ENCODE data around the gene HOXA7. TPM values are rescaled to one million over a fixed set of nuclear protein-coding genes. Genes with fewer than 3 reads are reported as not detected.

The HOXA7 gene
- total RNA-seq, 1 experiment from 2014 or later = 21.7 TPM

DNA sequence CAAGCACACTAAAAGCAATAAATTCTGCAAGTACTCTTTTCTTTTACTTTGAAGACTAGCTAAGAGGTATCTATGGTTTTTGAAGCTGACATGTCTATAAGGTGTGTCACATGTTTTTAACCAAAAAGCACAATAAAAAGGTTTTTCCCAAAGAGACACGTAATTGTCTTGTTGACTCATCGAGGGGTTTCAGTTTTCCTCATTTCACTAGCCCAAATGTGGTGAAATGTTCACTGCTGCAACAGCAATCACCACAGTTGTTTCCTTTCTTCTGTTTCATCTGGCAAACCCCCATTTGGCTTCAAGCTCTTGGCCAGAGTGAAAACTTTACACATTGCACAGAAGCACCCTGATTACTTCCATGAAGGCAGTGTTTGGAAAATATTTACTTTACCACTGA lies 22.1 kb downstream of the HOXA7 start:
- DNase-seq (ENCODE audit: low read depth) = peak; percentile 95

DNA sequence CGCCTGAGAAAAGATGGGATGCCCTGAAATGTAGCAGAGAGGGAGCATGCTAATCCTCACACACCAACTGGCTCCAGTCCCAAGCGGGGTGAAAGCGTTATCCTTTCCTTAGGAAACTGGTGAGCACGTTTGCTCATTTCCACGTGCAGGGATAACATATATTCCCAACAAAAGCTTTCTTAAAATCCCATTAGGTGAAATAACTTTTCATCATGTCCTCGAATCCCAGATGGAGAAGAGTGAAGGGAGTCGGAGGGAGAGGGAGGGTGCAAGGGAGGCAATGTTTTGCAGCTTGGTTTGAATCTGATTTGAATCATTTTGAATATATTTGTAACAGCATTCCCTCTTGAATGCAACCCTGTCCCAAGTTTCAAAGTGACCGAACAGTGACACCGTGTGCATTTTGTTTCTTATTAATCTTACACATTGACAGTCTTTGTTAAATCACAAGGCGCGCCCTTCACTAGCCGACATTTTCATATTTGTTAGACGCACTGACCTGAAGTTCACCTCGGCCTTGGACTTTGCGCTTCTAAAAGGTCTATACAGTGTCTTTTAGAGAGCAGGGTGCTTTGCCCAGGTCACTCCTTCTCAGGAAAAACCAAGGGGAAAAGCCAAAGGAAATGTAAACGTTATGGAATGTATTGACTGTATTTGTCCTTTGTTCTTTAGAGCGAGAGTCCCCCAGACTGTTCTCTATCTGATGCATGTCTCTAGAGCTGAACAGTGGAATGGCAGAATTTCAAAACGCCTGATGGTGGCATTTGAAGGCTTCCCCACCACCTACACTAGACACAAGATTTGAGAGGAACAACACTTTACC lies 22.9 kb downstream of the HOXA7 start:
- DNase-seq (ENCODE audit: low read depth) = no peak

DNA sequence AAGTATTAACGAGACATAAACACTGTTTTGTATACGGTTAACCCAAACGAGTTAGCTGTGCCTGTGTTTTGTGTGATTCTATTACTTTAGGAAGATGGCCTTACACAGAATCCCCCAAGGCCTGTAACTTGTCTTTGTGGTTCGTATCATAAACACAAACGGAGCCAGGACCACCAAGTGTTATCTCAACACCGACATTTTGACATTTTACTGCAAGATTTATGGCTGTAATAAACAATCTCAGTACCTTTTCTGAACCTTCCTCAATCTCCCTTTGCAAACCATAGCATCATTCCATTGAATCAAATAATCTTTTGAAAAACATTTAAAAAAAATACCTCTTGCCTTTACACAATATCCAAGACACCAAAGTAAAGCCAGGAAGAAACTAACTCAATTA lies 23.5 kb downstream of the HOXA7 start:
- no peak for DNase-seq (ENCODE audit: low read depth)

DNA sequence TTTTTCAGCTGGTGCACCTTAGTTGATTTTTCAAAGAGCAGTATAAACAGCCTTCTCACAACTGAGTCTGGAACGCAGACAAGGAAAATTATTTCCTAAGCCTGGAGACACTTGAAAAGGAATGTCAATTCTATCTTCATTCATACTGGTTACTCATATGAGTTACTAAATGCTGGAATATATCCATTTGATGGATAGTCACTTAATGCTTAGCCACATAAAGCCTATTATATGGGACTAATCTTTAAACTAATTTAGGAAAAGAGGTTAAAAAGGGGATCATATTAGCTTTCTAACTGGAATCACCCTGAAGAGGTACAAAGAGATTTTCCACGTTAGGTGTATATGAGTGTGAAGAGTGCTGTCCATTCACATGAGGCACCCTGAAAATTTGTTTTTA lies 24.3 kb downstream of the HOXA7 start:
- DNase-seq (ENCODE audit: low read depth) = no peak

DNA sequence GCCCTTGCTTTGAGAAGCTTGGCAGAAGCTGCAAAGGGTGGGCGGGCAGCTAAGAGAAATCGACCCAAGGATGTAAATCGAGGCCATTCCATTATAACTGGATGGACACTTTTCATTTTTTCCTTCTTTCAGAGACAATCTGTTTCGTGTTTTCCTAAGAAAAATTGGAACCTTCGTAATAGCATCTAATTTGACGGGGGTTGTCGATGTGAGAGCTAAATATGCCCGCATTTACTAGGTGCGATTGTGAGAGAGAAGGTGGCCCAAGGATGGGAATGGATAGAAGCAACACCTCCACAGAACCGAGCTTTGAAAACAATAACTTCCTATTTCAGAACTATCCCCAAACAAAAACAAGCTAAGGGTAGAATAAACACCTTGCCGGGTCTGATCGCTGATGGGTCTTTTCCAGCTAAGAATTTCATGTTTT lies 25.1 kb downstream of the HOXA7 start:
- no peak for DNase-seq (ENCODE audit: low read depth)

DNA sequence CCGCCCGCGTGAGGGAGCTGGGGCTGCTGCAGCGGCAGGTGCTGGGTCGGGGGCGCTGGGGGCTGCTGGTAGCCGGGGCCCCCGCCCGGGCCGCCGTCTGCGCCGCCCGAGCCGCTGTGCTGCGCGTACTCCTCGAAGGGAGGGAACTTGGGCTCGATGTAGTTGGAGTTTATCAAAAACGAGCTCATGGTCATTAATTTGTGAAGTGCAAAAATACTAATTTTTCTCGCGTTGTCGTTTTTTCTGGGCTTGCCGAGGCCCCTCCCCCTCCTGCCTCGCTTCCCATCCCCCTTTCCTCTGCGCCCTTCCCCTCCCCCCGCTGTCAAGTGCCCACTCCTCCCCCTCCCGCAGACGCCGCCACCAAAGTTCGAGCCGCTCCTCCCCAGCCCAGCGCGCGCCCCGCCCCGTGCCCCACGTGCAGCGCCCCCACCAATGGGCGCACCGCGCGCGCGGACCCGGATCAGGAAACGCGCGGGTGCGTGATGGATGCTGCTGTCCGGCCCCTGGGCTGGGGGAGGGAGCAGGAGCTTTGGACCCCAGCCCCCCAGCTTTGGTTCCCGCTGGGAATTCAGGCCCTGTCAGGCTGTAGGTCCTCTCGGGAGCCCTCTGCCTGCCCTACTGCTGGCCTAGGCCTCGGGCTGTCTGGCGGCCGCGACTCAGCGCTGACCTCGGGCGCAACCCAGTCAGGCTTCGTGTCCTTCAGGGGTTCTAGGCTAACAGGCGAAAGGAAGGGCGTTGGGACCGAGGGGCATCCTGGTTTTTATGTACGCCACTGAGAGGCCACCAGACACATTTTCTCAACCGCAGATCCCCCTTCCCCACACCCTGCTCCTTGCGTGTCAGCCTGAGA lies 25.7 kb downstream of the HOXA7 start, which contains the start of gene HOXA4:
Gene HOXA4, minus strand, starts transcription at position 218 of the 850 bp plus-strand sequence. Its CDS starts 24 bp downstream, at position 194.
- DNase-seq (ENCODE audit: low read depth) = peak; percentile 99

DNA sequence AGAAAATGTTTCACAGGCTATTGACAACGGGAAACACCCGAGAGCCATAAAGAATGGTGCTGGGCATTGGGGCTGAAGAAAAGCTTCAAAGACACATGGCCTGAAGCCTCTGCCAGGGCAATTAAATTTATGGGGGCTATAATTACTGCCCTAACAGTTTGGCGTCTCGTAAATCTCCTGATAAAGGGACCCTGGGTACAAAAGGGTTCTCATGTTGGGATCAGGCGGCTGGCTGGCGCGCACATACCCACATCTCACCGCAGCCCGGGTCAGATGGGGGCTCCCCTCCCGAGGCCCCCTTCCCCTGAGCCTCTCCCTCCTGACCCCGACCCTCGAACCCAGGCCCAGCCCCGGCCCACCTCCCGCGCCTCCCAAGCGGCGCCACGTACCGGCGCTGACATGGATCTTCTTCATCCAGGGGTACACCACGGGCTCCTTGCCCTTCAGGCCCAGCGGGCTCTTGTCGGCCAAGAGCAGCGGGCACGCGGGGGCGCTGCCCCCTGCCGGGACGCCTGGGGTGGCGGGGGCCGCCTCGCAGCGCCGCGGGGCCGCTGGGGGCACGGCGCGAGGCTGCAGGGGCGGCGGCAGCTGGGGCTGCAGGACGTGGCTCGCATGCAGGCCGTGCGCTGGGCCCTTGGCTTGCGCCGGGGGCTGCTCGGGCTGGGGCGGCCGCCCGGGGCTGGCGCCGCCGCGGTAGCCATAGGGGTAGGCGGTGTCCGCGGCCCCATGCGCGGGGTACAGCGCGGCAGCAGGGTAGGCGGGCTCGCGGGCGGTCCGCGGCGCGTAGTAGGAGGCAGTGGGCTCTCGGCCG lies 26.5 kb downstream of the HOXA7 start:
- peak; percentile 76 for DNase-seq (ENCODE audit: low read depth)

DNA sequence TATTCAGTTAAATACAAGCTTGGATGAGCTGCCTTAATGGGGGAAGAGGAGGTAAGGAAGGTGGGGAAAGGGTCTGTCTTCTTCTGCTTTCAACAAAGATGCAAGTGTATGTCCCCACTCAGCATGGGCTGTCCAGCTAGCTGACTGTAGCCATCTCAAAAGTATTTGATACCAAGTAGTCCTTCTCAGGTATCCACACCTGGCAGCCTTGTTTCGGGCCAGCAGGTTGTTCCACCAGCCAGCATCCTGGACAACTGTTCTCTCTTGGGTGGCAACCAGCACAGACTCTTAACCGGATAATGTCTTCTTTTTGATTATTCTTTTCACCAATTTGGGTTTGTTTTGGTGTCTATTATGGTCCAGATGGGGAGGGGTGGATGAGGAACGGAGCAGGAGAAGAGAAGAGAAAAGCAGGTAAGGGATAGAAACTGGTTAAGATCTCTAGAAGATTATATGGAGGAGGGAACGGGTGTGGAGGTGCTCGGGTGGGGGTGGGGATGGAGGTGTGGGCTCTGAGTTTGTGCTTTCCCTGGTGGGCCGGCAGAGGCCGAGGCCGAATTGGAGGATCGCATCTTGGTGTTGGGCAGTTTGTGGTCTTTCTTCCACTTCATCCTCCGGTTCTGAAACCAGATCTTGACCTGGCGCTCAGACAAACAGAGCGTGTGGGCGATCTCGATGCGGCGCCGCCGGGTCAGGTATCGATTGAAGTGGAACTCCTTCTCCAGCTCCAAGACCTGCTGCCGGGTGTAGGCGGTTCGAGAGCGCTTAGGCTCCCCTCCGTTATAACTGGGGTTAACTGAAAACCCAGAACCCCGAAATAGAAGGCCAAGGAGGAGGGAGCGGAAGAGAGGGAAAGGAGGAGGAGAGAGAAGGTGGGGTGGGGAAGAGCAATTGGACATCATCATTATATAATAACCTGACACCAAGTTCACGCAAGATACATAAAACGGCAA lies 27.4 kb downstream of the HOXA7 start:
- no peak for DNase-seq (ENCODE audit: low read depth)

DNA sequence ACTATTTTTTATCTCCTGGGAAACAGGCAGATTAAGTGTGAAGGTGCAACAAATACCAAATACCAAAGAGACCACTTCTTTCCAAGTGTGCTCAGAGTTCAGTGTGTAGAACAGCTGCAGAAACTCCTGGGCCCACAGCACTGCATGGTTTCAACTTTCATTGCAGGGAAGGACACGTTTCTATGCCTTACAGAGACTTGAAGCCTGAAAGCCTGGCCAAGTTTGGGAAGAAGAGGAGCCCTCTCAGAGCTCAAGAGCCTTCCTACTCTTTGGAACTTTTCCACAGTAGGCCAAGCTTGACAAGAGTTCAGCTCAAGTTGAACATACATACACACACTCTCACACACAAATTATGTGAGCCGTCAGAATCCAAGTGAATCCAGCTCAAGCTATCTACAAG lies 28.4 kb downstream of the HOXA7 start:
- DNase-seq (ENCODE audit: low read depth) = peak; percentile 61

DNA sequence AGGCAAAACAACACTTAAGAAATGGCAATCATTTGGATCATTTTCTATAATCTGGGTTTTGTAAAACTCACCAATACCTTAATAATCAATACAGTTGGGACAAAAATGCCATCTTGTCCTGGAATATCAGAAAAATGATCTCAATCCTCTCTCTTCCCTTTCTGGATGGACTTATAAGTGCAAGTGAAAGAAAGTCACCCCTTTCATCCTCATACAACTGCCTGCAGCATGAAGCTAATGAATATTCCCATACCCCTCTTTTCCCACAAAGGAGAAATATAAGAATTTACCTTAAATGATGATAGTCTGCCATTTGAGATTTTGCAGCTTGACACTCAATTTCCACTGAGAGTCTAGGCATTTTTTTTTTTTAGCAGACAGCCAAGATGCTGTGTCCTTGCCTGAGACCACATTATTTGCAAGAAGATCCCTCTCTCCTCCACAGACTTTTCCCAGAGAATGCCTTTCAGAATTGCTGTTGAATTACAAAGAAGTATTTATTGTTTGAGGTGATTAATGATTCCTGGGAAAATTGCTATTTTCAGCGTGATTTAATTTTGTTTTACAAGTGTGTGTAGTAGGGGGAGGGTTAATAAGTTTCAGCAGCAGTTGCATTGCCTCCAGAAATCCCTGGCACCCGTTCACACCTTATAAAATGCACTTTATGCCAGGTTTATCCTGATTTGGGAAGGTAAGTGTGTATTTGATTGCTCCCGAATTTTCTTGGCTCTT lies 29.7 kb downstream of the HOXA7 start:
- no peak for DNase-seq (ENCODE audit: low read depth)

DNA sequence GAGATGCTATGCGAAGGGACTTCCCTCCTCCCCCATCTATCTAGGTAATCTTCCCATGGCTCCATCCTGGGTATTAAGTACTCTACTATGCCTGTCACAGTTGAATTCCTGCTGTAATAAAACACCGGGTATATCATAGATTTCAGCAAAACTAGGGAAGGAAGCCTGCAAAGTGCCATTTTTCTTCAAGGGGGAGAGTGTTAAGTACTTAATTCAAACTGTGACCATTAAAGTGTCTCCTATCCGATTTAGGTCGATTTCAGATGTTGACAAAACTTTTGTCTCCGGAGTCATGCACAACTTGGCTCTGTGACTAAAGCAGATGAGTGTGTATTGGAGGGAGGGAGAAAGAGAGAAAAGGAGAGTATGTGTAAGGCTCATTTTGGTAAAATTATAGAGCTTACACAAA lies 30.5 kb downstream of the HOXA7 start:
- no peak for DNase-seq (ENCODE audit: low read depth)

DNA sequence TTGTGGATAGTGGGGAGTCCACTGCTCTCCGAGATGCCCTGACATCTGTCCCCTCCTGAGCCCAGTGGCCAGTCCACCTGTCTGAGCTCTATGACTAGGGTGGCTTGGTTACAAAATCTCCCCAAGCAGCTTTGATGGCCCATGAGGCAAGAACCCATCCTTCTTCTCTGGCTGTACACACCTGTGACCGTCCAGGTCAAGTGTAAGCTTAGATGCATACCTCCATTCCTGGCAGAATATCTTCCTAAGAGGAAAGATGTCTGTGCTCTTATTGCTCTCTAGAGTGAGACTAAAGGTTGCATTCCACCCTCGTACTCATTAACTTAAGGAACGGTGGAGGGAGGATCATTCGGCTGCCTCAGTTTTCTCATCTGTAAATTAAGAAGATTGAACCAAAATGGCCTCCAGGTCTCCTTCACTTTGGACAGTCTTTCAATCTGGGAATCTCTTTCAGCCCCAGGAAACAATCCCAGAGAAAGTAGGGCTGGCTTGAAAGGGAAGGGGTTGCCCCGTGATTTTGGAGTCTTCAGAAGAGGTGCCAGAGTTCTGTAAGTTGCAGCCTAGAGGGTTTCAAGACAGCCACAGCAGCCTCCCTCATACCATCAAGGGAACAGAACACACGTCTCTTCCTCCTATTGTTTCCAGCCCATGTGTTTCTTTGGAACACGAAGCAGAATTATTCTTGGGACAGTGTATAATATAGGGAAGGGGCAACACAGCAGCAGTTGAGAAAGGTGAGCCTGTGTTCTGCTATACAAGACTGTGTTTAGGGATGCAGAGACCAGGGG lies 31.4 kb downstream of the HOXA7 start:
- no peak for DNase-seq (ENCODE audit: low read depth)

DNA sequence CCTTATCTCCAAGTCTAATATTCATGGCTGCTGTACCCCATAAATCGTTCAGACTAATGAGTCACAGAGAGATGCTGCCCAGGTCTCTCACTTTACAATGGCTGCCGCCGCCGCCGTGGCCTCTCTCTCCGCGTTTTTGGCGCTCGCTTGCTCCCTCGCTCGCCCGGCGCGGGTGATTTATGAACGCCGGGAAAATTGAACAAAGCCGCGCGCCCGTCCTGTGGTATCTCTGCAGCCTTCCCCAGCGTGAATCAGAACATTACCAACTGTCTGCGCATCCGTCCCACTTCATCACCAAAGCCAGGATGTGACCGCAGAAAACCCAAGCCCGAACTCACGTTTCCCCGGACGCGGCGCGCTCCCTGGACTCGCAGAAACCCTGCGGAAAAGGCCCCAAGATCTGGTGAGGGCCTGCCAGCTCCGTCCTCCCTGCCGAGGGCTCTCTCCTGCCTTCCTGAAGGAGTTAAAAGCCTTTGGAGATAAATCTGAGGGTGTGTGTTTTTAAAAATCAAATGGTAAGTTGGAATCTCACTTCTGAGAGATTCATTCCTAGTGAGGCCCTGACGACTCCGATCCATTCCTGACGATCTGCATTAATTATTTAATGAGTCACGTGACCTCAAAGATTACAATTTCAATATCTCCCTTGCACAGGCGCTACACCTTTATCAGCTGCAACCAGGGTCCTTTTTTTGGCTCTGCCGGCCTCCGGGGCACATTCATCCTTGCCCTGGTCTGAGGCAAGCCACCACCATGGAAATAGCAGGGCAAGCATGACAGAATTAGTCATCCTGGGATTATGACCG lies 32.2 kb downstream of the HOXA7 start:
- peak; percentile 96 for DNase-seq (ENCODE audit: low read depth)

DNA sequence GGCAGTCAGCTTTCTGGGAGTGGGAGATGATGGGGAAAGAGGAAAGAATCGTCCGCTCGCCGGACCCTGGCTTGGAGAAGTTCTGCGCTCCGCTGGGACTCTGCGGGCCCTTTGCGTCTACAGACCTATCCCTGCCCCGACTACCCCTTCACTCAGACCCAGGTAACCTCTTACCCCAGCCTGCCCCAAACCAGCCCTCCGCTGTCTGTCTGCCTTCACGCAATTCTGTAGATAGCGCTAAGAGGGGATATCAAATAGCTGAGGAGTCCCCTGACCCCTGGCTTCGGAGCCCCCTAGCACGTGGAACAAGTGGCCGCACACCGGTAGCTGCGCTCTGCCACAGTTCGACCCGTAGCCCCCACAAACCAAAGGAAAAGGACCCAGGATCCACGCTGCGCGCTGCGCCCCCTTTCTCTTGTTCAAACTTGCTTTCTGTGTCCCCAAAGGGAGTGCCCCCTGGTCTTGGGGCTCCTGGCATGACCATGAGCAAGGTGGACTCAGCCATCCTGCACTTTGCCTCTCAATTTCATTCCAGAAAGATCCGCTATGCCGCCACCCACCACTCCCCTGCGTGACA lies 32.9 kb downstream of the HOXA7 start:
- no peak for DNase-seq (ENCODE audit: low read depth)

DNA sequence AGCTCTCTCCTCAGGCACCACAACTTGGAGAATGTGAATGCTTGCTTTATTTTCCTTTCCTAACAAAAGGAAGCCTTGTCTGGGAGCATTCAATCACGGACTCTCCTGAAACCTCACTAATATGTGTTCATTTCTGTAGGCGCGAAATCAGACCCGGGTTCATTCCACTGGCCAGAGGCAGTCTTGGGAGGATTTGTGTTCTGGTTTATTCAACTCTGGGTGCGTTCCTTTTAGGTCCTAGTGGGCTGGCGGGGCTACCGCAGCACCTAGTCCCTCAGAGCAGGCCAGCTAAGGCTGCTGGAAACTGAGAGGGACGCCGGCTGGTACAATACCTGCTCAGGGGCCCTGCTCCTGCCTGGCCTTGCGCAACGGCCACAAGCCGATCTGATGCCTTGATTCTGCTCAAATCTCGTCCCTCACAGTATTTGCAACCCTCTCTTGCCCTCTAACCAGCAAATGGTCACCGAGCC lies 33.4 kb downstream of the HOXA7 start:
- no peak for DNase-seq (ENCODE audit: low read depth)

DNA sequence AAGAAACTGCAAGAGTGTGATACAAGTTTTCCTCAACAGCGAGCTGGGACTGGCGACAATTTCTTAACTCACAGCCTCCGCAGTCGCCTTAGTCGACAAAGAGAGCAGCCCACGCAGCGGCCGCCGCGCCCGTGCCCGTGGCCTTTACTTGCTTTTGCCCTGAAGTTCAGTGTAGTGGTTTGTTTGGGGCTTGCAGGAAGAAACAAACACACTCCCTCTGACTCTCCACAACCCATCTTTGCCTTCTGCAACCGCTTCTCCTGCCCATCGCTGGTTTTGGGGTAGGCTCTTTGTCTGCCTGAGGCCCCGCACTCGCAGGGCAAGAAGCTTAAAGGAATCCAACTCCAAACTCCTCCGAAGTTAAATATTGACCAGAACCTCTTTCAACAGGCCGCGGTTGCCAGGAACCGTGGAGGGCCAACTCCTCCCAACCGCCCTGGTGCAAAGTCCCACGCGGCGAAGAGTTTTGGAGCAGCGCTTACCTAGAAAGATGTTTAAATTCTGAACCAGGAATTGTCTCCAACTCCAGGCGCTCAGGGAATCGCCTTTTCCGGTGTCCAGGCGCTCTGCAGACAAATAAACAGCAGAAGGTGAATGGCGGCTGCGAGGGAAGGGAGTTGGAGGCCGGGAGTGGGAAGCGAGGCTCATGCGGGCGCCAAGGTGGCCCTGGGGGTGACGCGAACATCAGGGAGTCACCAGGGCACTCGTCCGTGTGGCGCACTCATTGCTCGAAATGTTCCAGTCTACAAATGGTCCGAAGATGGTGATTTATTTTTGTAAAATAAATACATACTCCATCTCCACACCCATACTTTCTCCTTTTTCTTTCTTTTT lies 34.2 kb downstream of the HOXA7 start:
- no peak for DNase-seq (ENCODE audit: low read depth)

DNA sequence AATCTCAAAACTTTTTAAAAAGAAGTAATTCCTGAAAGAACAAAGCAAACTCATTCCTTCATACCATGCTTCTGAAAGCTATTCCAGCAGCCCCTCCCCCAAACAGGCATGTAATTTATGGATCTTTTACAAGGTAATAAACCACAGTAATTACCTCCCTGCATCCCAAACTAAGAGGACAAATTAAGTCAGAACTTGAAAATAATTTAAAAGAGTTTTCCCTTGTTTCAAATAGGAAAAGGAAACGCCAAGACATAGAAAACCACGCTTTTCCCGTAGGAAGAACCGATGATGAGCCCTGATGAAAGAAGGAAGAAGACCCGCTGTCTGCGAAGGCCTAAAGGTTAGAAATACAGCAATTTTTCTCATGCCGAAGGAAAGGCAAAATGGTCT lies 34.8 kb downstream of the HOXA7 start:
- DNase-seq (ENCODE audit: low read depth) = no peak

Measured in Daoy (cell line).